Measurements from ENCODE around the gene BEGAIN.

The BEGAIN gene, protein sequence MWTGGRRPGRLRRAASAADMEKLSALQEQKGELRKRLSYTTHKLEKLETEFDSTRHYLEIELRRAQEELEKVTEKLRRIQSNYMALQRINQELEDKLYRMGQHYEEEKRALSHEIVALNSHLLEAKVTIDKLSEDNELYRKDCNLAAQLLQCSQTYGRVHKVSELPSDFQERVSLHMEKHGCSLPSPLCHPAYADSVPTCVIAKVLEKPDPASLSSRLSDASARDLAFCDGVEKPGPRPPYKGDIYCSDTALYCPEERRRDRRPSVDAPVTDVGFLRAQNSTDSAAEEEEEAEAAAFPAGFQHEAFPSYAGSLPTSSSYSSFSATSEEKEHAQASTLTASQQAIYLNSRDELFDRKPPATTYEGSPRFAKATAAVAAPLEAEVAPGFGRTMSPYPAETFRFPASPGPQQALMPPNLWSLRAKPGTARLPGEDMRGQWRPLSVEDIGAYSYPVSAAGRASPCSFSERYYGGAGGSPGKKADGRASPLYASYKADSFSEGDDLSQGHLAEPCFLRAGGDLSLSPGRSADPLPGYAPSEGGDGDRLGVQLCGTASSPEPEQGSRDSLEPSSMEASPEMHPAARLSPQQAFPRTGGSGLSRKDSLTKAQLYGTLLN

DNA sequence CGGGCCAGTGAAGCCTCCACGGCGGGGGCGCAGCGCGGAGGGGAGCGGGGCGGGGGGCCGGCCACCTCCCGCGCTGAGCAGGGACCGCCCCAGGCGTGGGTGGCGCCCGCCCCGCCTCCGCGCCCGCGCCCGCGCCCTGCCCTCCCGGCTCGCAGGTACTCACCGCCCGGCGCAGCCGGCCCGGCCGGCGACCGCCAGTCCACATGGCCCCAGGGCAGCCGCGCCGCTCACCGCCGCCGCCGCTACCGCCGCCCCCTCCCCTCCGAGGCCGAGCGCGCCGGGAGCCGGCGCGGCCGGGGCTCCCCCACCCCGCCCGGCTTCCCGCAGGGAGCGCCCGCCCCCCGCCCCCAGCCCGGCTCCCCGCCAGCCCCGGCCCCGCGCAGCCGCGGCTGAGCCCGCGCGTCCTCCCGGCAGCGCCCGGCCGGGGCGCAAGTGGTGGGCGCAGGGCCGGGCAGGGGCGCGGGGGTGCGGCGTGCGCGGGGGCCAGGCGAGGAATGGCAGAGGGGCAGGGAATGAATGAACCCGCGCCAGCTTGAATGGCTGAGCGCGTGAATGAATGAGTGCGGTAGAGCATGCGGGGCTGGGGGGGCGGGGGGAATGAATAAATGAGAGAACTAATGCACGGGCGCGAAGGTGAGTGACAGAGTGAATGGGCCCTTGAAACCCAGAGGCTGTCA lies at the start of gene BEGAIN:
TSS of gene BEGAIN (minus strand) at position 332 of the 677 bp plus-strand sequence. CDS start at position 205, 127 bp downstream.
- no peak for DNase-seq

DNA sequence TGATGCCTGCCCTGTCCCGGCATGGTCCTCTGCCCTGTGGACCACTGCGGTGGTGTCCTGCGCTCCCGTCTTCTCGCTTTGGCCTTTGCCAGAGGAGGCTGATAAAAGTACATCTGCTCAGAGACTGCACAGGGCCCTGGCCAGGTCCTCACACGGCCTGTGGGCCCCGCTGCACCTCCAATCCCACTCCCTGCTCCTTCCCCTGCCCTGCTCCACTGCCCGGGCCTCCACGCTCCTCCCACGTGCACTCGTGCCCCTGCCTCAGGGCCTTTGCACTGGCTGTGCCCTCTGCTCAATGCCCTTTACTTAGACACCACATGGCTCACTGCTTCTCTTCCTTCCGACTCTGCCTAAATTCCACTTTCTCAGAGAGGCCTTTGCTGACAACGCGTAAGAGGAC lies 49.3 kb upstream of the BEGAIN start:
- no peak for DNase-seq

DNA sequence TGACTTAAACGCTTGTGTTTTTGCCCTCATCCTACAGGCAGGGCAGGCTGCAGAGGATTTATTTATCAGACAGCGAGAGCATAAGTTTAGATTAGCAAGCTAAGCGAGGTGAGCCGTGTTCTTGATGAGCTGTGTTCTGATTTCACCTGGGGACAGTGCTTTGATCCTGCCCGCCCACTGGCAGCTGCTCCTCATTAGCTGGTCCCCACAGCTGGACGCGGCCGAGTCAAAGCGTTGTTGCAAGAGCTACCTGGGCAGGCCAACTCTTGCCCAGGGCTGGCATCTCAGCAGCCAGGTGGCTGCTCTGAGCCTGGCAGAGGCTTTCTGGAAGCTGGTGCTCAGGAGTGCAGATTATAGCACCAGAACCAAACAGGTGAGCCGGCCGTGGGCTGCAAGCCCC lies 46.8 kb upstream of the BEGAIN start:
- no peak for DNase-seq

DNA sequence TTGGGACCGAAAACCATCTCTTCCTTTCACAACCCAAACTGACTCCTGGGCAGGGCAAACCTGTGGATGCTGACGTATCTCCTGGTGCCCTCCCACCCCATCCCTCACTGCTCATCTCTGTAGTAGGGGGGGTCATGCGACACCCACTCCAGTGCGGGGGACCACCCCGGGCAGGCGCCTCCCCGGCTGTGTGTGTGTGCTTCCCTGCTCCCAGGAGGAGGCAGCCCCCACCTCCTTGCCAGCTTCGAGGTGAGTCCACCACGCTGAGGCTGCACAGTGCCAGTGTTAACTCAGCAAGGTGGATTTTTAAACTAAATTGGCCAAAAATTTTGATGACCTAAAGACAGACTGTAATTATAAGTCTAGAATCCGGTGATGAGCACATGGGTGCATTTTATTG lies 46.2 kb upstream of the BEGAIN start:
- DNase-seq: no peak

DNA sequence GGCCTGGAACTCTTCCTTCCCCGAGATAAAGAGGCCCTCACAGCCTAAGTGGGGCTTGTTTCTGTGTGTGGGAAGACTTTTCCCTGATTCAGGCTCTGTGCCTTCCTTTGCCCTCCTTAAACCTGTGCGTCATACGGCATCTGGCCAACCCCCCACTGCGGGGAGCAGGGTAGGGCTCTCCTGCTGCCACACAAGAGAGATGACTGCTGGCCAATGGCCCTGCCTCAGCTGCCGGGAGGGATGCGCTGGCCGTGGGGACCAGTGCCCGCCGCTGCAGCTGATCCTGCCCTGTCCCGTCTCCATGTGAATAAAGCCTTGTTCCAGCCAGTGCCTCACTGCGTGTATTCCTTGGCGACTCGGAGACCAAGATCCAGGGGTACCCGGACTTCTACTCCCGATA lies 42.5 kb upstream of the BEGAIN start:
- DNase-seq: no peak

DNA sequence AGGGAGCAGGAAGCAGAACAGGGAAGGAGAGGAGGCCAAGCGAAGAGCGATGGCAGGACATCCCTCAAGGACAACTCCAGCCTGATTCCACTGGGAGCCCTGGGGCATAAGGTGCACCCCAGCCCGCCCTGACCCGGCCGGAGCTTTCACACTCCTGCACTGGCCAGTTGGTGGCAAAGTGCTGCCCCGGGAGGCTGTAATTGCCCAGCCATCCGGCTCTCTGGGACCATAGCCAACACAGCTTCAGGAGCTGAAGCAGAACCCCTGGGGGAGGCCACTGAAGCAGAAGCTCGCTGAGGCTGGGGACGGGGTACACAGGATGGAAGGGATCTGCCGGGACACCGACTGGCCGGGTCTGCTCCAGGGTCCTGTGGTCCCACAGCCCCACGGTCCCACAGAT lies 41.9 kb upstream of the BEGAIN start:
- DNase-seq: no peak

DNA sequence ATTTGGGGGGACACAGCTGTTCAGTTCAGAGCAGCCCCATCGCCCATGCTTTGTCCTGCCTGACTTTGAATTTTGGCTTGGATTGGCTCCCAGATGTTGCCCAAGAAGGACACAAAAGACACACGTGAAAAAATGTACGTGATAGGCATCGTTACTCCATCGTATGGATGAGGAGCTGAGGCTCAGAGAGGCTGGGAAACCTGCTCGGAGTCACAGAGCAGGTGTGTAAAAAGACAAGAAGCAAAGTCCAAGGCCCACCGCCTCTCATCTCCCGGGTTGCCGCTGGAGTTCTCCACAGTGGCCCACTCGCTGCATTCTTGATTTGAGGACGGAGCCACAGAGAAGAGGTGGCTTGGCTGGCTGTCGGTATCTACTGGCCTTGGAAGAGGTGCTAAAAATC lies 41.0 kb upstream of the BEGAIN start:
- DNase-seq: no peak

DNA sequence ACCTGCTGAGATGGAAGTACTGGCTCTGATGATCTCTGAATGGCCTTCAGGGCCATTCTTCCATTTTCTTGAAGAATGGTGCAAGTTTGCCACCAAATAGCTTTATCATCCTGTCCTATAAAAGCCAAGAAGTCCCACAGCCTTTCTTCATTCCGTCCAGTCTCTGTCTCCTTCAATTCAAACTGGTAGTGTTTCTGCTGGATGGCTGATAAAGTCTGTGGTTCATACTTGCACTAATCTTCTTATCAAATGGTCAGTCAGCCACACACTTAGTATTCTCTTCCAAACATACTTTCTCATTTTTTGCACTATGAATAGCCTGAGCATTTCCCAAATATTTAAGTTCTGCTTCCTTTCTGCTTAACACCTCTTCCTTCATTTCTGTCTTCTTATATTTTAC lies 39.4 kb upstream of the BEGAIN start:
- DNase-seq: no peak

DNA sequence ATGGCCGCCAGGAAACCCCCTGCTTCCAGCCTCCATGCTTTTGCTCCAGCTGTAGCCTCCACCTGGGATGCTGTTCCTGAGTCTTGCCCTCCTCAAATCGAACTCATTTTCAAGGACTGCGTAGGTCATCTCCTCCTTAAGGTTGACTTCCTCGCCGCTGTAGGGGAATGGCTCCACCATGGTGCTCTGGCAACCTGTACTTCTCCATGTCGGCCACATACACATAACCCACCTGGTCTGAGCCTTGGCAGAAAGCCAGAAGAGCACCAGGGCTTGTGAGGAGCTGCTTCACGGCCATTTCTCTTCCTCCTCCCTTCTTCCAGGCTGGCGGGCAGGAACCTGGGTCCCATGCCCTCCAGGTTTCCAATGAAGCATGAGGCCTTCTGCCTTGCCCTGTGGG lies 36.7 kb upstream of the BEGAIN start:
- no peak for DNase-seq

DNA sequence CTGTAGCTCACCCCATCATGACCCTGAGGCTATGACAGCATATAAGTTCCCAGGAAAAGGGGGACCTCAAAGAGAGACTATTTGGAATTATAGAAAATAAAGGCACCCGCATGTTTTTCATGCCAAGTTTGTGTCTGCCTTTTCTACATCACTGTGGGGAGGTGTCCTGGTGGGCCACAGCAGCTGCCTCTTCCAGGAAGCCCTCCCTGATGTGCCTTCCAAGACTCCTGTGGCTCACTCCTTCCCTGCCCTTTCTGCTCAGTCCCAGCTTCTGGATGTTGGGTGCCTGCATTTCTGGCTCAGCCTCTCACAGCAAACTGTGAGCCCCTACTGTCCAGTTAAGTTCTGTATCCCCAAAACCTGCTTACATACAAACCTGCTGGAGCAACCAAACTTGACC lies 36.3 kb upstream of the BEGAIN start:
- no peak for DNase-seq

DNA sequence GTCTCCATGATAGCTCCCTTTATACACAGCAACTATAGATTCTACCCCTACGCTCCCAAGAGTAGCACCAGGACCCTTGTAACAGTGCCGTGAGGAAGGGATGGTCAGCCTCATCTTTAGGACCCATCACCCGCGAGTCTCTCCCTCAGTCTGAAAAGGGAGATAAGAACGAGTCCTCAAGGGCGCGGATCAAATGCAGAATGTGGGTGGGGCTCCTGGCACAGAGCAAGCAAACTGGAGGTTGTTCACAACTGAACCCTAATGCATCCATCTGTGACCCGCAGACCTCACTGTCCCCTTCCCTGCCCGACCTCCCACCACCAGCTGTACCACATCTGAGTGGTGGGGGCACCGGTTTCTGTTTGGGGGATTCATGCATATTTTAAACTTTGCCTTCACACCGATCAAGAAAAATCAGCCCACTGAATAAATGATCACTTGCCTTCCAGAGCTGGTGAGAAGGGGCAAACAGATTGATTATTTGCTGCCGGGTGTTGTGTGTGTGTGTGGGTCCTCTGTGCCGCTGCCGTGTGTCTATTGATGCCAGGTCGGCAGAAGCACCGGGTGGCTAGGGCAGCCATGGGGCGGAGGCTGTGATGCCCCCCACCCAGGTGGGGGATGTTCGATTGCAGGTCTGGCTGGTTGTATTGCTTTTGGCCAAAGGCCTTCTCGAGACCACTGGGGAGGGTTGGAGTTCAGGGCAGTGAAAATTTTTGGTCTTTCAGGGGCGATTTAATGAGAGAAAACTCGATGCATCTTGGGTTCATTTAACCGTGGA lies 35.7 kb upstream of the BEGAIN start:
- no peak for DNase-seq

DNA sequence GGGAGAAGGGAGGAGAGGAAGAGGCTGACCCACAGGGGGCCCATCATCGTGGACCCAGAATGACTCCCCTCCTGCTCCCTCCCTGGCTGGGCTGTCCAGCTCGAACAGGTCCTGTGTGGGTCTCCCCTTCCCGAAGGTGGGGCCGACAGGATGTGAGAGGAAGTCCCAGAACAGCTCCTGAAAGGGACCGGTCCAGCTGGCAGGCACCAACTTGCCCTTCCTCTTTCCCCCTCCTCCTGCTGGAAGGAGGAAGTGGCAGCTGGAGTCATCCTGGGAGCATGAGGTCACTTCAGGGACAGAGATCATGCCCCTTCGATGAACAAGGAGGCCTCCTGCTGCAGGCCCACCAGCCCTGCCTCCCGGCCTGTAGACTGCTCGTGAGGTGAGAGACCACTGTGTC lies 35.0 kb upstream of the BEGAIN start:
- no peak for DNase-seq

DNA sequence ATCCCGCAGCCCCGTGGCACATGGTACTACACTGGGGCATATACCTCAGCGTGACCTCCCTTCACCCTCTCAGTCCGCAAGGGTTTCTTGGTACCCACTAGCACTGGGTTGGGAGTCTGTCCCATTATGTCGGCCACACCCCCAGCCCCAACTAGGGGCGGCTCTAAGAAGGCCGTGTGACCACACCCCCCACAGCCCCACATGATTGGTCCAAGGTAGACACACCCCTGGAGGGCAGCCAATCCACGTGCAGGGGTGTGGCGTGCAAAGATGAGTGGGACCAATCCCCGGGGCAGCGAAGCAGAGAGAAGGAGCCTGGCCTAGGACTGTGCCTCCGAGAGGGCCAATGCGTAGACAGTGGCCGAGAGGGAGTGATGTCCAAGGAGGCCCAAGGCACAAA lies 34.6 kb upstream of the BEGAIN start:
- no peak for DNase-seq

DNA sequence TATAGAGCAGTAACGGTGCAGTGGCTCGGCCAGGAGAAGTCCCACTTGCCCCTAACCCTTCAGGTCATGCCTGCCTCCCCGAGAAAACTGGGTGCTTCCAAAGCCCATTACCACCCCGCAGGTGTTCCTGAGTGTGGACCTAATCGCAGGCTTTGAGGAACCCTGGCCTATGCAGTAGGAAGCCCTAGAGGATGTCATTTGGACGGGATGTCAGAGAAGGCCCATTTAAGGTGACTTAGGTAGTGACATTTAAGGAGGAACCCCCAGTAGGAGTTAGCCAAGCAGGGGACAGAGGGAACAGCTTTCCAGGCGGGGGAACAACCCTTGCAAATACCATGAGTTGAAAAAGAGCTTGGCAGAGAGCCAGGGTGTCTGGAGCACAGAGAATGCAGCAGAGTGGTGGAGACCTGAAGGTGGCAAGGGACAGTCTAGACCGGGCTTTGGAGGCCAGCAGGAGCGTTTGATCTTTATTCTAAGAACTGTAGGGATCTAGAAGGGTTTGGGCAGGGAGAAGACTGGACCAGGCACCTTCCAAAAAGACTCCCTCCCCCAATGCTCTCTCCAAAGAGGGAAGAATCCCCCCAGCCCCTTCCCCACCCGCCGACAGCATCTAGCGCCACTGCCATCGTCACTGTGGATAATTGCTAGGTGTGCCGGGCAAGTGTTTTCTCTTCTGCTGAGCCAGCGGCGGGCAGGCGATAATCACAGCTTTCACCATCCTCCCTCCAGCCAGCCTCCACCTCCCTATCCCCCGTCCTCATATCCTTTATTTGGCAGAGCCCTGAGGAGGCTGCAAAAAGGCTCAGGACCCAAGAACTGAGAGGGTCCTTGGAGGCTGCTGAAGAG lies 33.3 kb upstream of the BEGAIN start:
- no peak for DNase-seq

DNA sequence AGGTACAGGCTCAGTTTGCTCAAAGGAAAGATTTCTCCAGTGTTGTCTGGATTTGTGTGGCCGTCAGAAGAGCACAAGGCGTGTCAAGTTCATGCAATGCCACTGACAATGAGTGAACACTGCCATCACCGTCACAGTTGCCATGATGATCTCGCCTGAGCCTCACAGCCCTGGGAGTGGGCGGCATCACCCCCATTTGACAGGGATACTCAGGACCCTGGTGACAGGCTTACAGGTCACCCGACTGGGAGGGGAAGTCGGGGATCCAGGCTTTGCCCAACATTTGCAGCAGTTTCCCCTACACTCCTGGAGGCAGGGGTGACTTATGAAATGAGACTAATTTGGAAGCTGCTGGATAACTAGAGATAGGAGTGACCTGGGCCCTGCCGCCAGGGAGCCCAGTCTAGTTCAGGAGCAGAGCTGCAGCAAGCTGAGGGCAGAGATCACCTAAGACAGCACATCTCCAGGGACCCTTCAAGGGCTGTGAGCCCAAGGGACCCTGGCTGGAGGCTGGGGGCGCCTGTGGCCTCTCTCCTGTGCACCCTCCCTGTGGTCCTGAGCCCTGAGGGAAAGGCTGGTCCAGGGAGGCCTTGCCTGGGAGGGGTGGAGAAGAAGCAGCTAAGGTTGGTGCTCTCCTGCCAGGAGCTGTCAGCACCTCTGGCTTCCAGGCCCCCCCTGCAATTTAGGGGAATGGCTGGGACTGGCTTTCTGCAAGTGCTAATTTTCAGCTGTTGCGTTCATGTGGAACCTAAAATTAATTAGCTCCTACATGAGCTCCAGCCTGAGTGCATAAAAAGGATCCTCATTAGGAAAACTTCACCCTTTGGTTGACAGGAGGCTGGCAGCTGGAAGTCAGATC lies 32.4 kb upstream of the BEGAIN start:
- DNase-seq: no peak

DNA sequence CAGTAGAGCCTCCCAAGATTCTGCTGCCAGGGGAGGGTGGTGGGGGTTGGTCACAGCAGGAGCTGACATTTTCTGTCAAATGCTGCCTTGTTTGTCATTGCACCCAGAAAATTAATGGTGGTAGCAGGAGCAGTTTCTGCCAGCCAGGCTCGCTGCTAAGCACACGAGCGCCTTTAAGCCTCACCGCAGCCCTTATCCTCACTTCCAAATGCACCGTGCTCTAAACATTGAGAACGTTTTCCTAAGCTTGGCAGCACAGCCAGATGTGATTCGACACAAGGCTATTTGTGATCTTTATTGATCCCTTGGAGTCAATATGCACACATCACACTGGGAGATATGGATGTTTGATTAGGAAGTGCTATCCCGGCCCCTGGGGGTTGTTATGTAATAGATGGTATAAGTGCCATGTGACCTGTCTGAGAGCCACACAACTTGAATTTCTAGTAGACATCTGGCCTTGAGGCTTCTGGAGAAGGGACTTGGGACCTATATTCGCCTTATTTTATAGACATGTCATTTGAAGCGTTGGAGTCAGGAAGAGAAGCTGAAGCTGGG lies 31.6 kb upstream of the BEGAIN start:
- no peak for DNase-seq

DNA sequence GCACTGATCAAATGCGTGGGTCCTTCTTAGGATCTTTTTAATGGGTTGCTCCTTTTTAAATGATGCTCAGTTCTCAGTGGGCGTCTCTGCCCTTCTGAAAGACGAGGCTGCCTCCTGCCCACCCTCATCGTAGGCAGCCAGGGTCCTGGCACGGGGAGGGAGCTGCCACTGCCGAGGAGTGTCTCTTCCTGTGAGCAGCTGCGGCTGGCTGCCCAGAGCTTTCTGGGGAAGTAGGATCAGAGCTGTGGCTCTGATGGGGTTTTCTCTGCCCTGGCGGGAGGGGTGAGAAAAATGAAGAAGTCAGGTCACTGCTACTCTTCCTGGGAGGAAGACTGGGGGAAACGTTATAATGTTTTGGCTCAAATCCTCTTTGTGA lies 31.1 kb upstream of the BEGAIN start:
- DNase-seq: no peak

DNA sequence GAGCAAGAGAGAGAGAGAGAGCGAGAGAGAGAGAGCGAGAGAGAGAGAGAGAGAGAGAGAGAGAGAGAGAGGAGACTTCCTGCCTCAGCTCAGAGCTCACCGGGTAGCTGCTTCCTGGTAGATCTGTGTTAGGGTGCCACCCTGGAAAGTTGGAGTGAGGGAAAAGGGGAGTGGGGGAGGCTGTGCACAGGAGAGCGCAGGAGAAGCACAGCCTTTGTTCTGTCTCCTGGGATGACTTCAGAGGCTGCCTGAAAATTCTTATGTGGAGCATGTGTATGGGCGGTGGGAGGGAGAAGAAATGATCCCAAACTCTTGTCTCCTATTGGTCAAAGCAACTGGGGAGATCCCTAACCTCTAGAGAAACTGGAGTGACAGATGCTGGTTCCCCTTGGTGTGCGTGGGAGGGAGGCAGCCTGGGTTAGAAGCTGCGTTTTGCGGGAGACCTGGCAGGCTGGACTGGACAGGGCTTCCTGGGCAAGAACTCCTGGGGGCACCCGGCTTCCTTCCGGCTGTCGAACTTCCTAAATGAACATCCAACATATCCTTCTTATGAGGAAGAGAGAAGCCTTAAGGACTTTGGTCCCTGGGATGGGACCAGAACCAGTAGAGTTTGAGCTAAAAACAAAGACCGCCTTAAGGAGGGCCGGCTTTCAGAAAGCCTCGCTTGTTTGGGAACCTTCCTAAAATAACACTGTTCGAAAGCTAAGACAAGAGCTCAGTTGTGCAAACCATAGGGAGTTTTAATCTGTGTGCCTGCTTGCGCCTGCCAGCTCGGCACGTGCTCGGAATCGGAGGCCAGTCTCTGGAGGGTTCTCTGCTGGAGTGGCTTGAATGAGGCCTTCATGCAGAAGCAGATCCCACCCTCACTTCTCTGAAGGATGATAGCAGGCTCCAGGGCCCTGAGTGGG lies 30.4 kb upstream of the BEGAIN start:
- no peak for DNase-seq

DNA sequence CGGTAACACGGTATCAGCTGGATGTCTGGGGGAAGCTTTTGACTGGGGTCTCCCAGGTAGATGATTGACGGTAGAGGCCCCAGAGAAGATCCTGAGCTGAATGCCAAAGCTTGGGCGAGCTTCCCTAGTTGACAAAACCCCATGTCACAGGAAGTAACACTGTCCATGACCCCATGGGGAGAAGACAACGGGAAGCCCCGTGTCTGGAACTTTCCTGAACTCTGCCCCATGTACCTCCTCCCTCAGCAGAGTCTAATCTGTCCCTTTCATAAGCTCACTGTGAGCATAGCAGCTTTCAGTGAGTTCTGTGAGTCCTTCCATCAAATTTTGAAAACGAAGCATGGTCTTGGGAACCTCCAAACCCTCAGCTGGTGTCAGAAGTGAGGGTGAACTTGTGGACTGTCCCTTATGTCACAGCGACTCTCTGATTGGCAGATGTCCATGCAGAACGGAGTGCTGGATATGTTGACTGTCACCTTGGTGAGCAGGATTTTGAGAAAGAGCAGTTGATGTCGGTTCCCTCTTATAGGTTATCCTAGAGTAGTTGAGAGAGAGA lies 29.7 kb upstream of the BEGAIN start:
- no peak for DNase-seq
